Occipital lobe (tissue), 2 donors: ENCODE measurements around the gene NIPAL4. TPM values are rescaled to one million over a fixed set of nuclear protein-coding genes. Genes with fewer than 3 reads are reported as not detected.

ENCODE experiments used
- DNase-seq: peaks from one replicate; lab custom pipeline; 2025; lab: John Stamatoyannopoulos, UW
- total RNA-seq: library from RNA; depleted of rRNA; stranded (reverse); fragments of >200 nt; gene quantifications from one replicate; pipeline ENCODE4 v1.2.3, GENCODE V29; 2014

Gene NIPAL4
- total RNA-seq, 1 donor from 2014 or later: not detected

- no peak for DNase-seq
Observed at GRCh38 chr5:157485340-157485739, 25.3 kb downstream of the NIPAL4 start.

GRCh38 chr5:157485811-157486210 lies 25.8 kb downstream of the NIPAL4 start:
- DNase-seq: no peak

GRCh38 chr5:157486221-157486681 lies 26.2 kb downstream of the NIPAL4 start:
- DNase-seq: no peak

DNA sequence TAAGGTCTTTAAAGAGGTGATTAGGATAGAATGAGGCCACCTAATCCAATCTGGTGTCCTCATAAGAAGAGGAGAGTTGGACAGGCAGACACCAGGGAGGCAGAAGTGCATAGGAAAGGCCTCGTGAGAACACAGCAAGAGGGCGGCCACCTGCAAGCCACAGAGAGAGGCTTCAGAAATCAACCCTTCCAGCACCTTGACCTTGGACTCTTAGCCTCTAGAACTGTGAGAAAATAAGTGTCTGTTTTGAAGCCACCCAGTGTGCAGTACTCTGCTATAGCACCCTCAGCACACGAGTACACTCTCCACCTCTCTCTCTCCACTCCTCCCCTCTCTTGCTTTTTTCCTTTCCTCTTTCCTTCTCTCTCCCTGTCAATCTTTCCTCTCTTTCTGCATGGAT lies 26.8 kb downstream of the NIPAL4 start:
- no peak for DNase-seq

DNA sequence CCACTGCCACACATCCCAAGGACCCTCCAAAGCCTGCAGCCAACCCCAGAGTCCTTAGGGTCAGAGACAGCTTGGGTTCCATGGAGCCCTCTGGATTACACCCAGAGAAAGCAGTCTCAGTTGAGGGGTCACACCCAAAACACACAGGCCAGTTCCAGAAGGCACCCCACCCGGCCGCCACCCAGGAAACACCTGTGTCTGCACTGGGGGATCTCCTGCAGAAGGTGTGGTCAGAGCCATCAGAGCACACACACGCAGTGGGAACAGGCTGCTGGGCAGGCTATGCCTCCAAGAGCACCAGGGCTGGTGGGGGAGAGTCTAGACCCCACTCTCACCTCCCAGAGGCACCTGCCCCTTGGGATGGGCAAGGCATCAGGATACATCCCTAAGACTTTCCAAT lies 27.3 kb downstream of the NIPAL4 start:
- no peak for DNase-seq

DNA sequence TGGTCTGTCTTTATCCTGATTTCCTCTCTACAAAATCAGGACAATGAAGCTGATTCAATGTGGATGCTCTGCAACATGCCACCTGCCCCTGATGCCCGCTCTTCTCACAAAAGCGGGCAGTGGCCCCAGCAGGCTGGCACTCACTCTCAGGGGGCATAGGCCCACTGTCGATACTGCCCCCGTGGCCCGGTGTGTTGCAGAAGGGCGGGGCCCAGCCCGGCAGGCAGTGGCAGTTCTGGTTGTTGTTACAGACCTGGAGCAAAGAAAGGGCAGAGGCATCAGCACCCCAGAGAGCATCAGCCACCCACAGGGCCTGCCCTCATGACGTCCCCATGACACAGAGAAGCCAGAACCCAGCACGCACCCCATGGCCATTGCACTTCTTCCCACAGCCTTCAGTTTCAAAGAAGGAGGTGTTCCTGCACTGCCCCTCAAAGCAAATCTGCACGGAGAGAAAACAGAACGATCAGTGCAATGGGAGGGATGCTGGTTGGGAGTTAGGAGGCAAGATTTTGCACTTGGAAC lies 31.5 kb downstream of the NIPAL4 start:
- DNase-seq: no peak

DNA sequence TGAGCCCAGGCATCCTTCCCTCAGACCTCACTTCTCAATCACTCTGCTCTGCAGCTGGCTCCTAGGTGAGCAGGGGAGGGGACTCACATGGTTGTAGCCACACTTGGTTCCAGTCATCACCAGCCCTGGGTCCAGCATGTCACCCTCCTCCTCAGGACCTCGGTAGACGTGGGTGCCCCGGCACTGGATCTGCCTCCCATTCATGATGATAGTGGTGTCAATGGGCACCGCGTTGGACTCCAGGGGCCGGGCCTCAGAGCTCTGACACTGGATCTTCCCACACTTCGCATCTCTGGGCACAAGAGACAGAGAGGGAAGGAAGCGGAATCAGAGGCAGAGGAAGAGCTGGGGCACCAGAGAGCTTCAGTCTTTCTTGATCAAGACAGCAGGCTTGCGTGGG lies 32.9 kb downstream of the NIPAL4 start:
- no peak for DNase-seq

DNA sequence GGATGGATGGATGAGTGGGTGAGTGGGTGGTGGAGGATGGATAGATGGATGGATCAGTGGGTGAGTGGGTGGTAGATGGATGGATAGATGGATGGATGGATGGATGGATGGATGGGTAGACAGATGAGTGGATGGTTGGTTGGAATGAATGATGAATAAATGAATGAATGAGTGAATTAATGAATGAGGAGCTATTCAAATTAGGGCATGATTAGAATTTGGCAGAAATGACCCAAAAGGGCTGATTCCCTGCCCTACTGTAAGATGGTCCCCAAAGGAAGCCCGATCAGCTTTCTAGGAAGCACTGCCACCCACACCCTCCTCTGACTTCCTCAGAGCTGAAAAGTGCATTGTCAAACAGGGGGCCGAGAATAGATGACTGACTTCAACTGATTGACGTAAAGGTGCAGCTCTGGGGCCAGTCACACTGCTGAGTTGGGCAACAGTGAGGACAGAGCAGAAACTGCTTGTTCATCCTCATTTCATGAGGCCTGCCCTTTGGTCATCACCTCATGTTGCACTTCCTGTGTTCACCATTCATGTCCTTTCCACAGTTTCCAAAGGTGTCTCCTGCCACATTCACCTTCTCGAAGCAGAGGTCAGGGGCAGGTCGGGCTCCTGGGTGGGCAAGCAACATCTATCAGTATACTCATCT lies 34.3 kb downstream of the NIPAL4 start:
- no peak for DNase-seq

DNA sequence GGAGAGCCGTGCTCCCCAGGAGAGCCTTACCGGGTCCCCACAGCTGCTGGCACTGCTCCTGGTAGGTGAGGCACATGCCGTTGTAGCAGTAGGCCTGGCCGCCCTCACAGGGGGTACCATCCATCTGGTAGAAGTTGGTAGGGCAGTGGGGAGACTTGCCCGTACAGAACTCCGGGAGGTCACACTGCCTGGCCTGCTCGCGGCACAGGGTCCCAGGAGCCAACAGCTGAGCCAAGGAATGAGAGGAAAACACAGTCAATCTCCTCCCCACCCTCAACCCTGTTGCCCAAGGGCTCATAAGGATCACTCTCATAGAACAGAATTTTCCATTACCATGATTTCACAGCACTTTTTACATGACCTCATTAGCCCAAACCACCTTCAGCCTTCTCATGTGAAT lies 36.9 kb downstream of the NIPAL4 start:
- DNase-seq: no peak

DNA sequence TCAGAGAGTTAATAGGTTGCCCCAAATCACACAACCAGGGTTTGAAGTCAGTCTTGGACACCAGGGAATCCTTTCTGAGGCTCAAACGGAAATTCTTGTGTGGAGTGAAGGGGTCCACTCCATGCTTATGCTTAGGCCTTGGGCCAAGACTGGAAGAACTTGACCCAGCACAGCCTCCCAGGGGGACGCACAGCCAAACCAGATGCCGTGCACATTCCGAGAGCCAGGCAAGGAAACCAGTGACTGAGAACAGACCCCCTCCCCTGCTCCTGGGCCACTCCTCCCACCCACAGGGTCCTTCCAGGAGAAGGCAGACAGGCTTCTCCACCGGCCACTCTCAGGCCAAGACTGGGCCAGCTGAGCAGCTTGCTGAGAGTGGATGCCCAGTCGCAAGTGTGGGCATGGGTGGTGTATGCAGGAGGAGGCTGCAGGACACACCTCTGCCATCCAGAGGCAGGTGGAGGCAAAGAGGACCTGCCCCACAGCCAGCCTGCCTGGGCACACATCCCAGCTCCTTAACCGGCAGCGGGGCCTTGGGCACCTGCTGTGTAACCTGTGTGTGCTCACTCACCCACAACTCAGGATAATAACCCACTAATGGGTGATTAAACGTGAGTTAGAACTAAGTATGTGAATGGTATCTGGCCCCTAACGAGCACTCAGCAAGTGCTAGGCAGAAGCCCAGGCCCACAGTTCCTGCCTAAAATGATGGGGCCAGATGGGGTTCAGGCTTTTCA lies 38.0 kb downstream of the NIPAL4 start:
- no peak for DNase-seq

- DNase-seq: no peak
Observed at GRCh38 chr5:157502143-157502647, 42.2 kb downstream of the NIPAL4 start.

GRCh38 chr5:157504053-157504452 lies 44.0 kb downstream of the NIPAL4 start:
- no peak for DNase-seq

DNA sequence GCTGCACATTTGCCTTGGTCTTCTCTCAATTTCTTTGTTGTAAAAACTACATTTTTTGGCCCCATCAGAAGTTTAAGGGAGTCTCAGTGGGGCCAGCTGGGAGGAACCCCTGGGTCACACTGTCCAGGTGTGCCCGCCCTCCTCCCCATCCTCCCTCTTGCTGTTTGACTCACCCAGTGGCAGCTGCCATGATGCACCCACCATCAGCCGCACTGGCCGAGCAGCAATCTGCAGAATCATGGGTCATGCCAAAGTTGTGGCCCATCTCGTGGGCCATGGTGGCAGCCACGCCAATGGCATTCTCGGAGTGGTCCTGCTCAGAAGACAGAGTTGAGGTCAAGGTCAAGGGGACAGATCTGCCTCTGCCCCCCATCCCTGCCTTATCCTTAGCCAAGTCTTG lies 45.5 kb downstream of the NIPAL4 start:
- DNase-seq: no peak

DNA sequence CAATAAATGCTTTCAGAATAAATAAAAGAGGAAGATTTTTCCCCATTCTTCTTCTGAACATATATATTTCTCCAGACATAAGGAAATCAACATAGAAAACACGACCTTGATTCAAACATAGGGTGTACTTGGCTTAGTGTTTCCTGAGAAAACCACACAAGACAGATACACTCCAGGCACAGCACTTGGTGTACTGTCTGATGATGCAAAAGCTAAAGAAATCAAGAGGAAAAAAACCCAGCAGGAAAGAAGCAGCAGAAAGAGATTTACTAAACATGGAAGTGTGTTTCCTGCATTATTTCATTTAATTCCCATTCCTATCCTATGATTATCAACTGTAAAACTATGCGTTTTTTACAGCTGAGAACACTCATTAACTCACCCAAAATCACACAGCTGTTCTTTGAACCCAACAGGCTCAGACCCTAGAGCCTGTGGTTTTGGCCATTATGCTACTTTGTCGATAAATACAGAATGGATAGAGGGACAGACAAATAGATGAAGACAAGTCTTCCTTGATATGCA lies 46.1 kb downstream of the NIPAL4 start:
- DNase-seq: no peak

DNA sequence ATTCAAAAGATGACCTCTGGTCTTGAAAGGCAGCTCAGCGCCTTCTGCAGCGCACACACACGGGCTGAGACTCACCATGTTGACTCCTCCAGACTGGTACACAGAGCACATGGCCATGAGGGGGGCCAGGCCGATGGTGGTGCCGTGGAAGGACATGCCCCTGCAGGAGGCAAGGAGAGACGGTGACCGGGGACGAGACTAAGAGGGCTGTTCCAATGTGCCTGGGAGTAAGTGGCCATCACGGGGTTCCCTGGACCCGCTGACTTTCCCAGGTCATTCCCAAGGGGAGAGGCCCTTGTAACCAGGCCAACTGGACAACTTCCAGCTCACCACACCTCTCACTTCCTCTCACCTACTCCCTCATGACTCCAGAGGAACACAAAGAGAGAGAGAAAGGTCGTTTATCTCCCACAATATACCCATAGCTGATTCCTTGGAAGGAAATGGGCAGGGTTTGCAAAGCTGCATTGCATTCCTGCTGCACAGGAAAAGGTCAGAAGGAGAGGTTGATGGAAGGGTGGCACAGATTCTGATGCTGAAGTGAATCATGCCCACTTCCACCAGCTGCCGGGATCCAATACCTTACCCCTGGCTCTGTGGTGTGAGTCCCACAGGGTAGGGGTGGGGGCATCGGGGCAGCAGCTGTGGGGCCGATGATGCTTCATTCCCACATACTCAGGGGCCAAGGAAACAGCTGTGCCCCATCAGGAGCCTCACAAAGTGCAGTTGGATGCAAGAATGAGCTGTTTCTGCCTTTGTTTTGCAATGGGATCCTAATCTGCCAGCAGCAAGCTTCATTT lies 47.2 kb downstream of the NIPAL4 start:
- no peak for DNase-seq

DNA sequence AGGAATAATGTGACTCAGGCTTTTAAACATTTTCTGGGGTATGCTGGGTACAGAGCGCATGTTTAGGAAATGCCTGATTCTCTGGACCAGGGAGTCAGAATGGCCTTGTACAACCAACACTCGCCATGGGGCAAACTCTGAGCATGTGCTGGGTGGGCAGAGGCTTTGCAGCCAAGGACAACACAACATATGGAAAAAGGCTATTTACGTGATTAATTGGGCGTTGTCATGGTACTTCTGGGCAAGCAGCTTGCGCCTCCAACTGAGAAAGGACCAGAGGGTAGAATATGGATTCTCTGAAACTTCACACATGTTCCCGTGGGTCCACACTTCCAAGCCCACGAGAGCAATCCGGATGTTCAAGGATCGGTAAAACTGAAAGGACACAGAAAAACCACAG lies 49.1 kb downstream of the NIPAL4 start:
- DNase-seq: no peak

GRCh38 chr5:157509587-157509986 lies 49.6 kb downstream of the NIPAL4 start:
- no peak for DNase-seq

- no peak for DNase-seq
Observed at GRCh38 chr5:157510682-157511081, 50.7 kb downstream of the NIPAL4 start.

- peak; percentile 55 for DNase-seq
Observed at GRCh38 chr5:157511651-157512644, 51.9 kb downstream of the NIPAL4 start.

DNA sequence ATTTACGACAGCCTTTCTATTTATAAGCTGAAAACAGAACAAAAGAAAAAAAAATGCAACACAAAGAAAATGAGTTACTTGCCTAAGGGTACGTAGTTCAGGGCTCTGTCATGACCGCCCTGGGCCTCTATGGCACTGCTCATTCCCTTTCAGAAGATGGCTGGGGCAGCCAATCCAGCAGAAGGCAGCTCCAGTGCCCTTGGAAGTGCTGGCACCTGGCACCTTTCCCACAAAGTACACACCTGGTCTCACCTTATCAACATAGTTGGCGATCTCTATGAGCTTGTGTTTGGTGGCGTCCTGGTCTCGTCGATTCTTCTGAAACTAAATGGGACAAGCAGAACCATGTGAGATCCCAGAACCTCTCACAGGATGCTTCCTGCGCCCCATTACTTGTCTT lies 53.2 kb downstream of the NIPAL4 start:
- DNase-seq: no peak
